AML-193 (cell line): ENCODE results near the gene HSD11B2.

Experiments used
- DNase-seq, 2 experiments: peaks; one replicate each; lab custom pipeline; 2025; lab: John Stamatoyannopoulos, UW

HSD11B2 gene

DNA sequence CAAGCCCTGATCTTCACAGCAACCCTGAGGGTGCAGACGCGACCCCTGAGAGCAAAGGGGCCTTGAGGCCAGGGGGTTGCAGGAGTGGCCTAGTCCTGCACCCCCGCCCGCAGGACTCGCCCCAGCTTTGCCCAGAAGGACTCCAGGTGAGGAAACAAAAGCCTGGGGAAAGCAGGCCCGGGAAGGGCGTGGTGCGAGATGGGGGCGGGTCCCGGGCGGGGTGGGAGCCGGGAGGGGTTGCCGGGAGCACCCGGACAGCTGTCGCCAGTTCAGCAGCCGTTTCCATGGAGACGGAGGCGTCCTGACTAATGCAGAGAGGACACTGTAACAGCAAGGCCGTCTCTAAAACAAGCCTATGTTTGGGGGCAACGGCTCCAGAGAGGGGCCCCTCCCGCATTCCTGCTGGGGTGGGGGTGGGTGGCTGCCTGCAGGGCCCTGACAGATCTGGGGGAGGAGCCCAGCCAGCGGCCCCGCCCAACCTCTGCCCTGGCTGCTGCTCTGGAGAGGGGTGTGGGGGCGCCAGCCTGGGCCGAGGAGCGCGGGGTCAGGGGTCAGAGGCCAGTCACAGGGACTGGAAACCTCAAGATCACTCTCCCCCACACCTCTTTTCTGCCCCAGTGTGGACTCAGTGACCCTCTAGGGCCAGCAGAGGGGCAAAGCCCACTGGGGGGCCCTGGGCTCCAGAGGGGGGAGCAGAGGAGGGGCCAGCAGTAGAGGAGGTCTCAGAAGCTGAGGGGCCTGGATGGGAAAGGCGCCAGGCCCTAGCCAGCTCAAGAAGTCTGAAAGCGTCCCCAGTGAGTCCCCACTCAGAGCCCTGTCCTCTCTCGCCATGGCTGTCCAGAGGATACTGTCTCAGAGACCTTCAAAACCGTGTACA is 34.5 kb upstream of the HSD11B2 start:
- no peak for DNase-seq

DNA sequence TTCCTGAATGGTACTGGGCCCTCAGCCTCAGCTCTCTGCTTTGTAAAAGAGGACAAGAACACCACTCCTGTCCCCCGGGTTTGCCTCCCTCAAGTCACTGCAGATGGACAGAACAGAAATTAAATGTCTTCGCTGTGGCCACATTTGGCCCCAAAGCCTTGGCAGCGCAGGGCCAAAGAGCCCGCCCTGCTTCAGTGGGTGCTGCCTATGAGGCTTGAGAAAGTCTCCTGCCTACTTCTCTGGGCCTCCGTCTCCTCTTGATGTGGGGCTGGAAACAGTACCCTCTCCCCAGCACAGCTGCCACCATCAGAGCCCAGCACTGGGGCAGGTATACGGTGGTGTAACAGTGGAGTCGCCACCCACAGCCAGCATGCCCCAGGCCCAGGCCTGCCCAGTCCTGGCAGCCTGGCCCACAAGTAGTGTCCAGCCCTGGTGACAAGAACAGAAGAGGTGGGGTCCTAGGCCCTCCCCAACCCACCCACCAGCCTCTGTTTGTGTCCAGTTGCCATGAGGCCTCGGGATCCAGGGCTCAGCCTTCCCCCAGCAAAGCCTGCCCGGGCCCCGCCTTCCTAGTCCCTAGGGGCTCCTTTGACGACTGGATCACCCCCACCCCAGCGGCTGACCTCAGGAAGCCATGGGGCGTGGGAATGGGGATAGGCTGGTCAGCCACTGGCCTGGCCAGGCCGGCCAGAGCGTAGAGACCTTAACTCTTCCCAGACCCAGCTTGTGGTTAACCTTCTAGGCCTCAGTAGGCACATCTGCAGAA is 33.7 kb upstream of the HSD11B2 start:
- no peak for DNase-seq

DNA sequence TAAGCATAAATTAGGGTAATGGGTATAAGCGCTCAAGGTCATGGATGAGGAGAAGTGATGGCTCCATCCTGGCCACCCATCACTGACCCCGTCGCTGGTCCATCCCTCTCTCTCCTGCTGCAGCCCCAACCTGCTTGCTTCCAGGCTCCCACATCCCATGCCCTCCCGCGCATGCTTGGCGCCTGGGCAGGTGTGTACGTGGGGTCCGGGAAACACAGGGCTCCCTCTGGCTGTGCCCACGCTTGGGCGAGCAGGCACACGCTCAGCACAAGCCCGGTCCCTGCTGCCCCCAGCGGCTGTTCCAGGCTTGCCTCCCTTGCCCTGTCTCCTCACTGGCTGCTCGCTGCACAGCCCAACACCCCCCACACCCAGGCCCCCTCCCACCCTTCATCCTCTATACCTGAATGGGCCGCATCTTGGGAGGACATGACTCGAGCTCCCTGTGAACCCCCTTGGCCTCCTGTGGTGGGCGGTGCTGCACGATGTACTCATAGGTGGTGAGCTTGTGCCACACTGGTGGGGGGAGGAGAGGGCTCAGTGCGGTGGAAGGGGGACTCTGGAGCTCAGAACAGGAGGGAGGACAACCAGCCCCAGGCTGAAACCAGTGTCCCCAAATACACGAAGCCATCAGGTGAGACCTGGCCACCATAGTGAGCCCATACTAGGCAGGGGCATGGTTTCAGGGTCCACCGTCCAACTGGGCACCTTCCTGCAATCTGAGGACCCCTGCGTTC is 32.9 kb upstream of the HSD11B2 start:
- no peak for DNase-seq

GRCh38 chr16:67398546-67399217 is 32.2 kb upstream of the HSD11B2 start:
- no peak for DNase-seq

GRCh38 chr16:67399218-67399733 is 31.6 kb upstream of the HSD11B2 start:
- DNase-seq, result peak; percentile 5 to 27

- no peak for DNase-seq
These were observed 30.9 kb upstream of the HSD11B2 start for GRCh38 chr16:67399749-67400704.

DNA sequence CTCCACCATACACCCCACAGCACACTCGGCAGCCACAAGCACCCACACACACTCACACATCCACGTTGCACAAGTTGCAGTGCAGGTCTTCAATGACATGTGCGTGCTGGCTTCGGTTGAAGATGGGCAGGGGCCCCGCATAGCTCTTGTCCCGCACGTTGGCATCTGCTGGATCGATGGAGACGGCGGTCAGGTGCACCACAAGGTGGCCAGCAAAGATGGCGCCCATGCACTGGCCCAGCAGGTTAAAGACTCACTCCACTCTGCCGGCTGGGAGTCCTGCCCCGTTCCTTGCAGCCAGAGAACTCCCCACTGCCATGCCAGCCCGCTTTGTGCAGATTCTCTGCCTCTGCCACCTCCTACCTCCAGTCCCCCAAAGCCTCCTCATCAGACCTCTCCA is 30.0 kb upstream of the HSD11B2 start:
- no peak for DNase-seq

GRCh38 chr16:67403976-67404555 is 26.9 kb upstream of the HSD11B2 start:
- DNase-seq, result no peak

GRCh38 chr16:67404740-67405226 is 26.1 kb upstream of the HSD11B2 start:
- DNase-seq, result no peak

- DNase-seq, result no peak
These were observed 25.6 kb upstream of the HSD11B2 start for GRCh38 chr16:67405336-67405735.

DNA sequence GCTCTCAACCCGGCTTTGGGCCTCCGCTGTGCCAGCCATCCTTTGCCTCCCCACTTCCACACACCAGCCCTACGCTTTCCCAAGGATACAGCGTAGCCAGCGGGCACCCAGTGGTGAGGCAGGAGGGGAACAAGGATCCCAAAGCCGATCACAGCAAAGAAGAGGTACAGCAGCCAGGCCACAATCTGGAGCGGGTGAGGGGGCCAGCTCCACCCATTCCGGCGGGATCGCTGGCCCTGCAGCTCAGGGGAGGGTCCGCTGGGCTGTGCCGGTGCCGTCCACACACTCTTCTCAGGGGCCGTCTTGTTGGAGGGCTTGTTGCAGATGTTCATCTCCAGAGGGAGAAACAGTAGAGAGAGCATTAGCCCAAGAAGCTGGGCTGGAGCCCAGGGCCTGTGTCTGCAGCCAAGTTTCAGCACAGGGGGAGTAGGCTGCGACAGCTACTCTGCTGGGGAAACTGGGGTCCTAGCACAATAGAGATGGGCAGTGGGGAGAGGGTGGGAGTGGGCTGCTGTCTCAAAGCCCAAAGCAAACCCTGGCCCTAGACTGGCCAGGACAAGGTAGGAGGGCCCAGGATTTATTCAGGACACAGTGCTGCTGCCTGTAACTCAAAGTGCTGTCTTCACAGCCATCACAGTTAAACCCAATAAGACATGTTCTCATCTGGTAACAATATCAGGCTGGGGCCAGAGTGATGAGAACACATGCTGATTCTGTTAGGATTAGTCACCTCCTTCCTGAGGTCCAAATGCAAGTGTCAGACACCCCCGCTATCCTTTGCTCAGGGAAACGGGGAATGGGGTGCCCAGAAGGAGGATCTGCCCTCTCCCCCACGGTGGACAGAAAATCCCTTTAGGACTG is 24.6 kb upstream of the HSD11B2 start:
- no peak for DNase-seq

- DNase-seq, result no peak
These were observed 23.6 kb upstream of the HSD11B2 start for GRCh38 chr16:67407176-67407787.

DNA sequence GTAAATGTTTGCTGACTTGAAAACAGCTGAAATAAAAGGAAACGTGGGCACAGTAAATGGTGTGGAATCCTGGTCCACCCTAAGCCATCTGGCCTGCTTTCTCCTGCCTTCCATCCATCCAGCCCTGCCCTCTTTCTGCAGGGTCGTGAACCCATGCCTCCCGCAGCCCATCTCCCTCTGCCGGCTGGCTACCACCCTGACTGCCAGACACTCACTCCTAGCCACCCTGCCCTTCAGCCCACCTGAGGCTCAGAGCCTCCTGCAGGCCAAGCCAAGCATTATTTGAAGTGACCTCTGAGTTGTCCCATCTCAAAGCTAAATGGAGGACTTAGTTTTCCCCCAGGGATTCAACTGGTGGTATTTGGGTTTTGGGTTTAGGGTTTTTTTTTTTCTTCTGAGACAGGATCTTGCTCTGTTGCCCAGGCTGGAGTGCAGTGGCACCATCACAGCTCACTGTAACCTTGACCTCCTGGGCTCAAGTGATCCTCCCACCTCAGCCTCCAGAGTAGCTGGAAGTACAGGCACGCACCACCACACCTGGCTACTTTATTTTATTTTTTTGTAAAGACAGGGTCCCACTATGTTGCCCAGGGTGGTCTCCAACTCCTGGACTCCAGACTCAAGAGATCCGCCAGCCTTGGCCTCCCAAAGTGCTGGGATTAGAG is 23.0 kb upstream of the HSD11B2 start:
- DNase-seq, result no peak

- DNase-seq, result no peak
These were observed 21.3 kb upstream of the HSD11B2 start for GRCh38 chr16:67409631-67410030.

DNA sequence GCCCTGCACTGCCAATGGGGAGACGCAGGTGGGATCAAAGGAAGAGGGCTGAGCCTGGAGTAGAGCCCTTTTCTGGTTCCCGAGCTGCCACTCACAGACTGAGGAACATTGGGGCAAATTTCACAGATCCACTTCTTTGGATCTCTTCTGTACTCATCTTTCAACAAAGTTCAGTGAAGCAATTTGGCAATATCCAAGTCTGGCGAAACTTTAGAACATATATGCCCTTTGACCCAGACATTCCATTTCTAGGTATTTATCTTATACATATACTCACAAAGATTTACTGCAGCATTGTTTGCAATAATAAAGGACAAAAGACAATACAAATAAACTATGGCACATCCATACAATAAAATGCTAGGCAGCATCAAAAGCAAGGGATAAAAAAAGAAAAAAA is 19.6 kb upstream of the HSD11B2 start:
- DNase-seq, result no peak

DNA sequence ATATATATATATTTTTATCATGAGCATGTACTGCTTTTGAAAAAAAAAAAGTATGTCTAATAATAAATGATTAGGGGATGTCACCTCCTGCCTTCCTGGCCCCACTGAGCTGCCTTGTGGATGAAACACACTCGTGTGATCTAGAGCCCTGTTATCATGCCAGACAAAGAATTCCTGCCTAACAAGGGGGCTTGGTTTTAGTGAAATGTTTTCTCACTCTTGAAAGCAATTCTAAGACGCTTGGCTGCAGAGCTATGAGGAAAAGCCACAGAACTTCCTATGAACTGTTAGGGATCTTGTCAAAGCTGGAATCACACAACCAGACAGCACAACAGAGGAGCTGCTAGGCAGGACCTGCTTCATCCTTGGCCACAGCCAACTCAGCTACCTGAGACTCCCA is 18.6 kb upstream of the HSD11B2 start:
- no peak for DNase-seq

DNA sequence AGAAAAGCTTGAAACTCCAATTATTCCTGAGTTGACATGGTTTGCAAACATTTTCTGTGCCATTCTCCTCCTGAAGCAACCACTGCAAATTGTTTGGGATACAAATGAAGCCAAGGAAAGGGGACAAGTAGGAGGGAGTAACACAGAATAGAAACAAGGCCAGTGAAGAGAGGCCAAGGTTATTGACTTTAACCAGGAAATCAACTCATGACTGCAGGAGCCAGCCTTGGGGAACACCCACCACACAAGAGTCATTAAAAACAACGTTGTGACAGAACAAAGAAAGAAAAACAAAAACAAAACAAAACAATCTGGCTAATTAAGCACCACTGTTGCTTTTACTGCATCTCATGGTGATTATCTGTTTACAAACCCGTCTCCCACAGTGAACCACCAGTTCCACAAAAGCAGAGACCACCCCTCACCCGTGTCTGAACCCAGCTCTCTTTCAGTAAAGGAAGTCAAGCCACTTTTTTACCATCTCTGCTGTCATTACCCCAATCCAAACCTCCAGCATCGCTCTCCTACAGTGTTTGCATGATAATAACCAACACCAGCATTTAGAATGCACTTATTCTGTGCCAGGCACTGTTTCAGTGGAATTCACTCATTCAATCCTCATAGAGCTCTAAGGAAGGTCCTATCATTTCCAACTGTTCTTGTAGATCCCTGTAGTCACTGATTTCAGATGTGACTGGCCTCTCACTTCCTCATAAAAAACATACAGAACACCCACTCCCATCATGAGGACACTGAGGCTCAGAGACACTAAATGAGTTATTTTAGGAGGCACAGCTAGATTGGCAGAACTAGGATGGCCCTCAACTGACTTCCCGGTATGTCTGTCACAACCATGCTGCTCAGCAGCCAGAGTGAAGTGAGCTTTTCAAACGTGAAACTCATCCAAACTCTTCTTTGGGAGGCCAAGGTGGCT is 16.7 kb upstream of the HSD11B2 start:
- DNase-seq, result no peak
